ENCODE data around the gene PCSK1N. TPM values are rescaled to one million over a fixed set of nuclear protein-coding genes. Genes with fewer than 3 reads are reported as not detected.
"Not testable (repeated sequence)": the region's sequence is repeated elsewhere in the genome, so short reads cannot be mapped to it uniquely, and the experiment has no call there.

Gene PCSK1N
- total and polyA plus RNA-seq, 2 donors (not counting 3 experiments of a cell fraction or from before 2014, with no cell fraction given), result 0.44 TPM; not detected in 1

GRCh38 chrX:48823053-48823452 is 12.4 kb downstream of the PCSK1N start:
- no peak overlapping the region for H3K27ac ChIP-seq (ENCODE audit: insufficient read depth, low read depth, low read length)
- no peak overlapping the region for H2AFZ ChIP-seq (ENCODE audit: low read depth, low read length)
- H4K20me1 ChIP-seq (replicated peaks; ENCODE audit: control insufficient read depth, extremely low read depth, insufficient read depth, low read length), result no peaks in the 10 kb centered on the region
- DNase-seq (ENCODE audit: low read depth, low spot score) (no peak), FAIRE-seq (no peak)
- POLR2A ChIA-PET, result no interaction called here
- peaks cover 6 to 15% of the 10 kb centered on the region in 2 experiments for H3K27me3 ChIP-seq (ENCODE audit: control insufficient read depth in 2 of 2, insufficient read depth in 2 of 2, low read length in 2 of 2)
- H3K36me3 ChIP-seq (ENCODE audit: control insufficient read depth in 2 of 2, extremely low read depth in 1 of 2, insufficient read depth in 2 of 2, low read length in 2 of 2), result peaks cover 0 to 2% of the 10 kb centered on the region in 2 experiments
- BruUV-seq (replicated peaks), result no TSS peak
- dilution Hi-C loops (cut with MboI; ENCODE audit: extremely low pct_ligation_motif_present, low sequenced_read_pairs), result no loop called here
- no peaks in the 10 kb centered on the region for H3K9me1 ChIP-seq (replicated peaks; ENCODE audit: control insufficient read depth, extremely low read depth, insufficient read depth, low read length)
- no peaks in the 10 kb centered on the region for H3K9me3 ChIP-seq (replicated peaks; ENCODE audit: control insufficient read depth, insufficient read depth, low read length)
- no peak overlapping the region for H3K4me3 ChIP-seq (replicated peaks in 1 of 3; ENCODE audit: insufficient read depth in 1 of 3, low read depth in 1 of 3, low read length in 3 of 3)
- H3K4me1 ChIP-seq (ENCODE audit: control insufficient read depth, extremely low read depth, insufficient read depth, low read length), result no peaks in the 10 kb centered on the region
- no peak overlapping the region for H3K9ac ChIP-seq (replicated peaks; ENCODE audit: extremely low read depth, insufficient read depth, low read length)
- no peak overlapping the region for H3K4me2 ChIP-seq (ENCODE audit: insufficient read depth, low read length)
- CTCF ChIA-PET, result no interaction called here
- intact Hi-C loops (cut with micrococcal nuclease), result no loop called here
- TF ChIP-seq EZH2 (IDR thresholded peaks at IDR 0.05; ENCODE audit: borderline replicate concordance, low read depth, low read length, severe bottlenecking), result no peak
- no peak for TF ChIP-seq MAX (IDR thresholded peaks at IDR 0.05; ENCODE audit: insufficient read depth, insufficient read length)
- no peak for TF ChIP-seq GATA2 (IDR thresholded peaks at IDR 0.05; ENCODE audit: insufficient read depth, insufficient read length, low read depth, low read length)
- TF ChIP-seq MYC (IDR thresholded peaks at IDR 0.05; ENCODE audit: low read depth, low read length), result no peak
- TF ChIP-seq POLR2A (IDR thresholded peaks at IDR 0.05; ENCODE audit: low read depth, low read length), result no peak
- TF ChIP-seq POLR2AphosphoS5 (IDR thresholded peaks at IDR 0.05; ENCODE audit: insufficient read depth, low read depth, low read length), result no peak
- TF ChIP-seq FOS (IDR thresholded peaks at IDR 0.05; ENCODE audit: borderline replicate concordance, insufficient read depth, low read length), result no peak
- TF ChIP-seq, protein P1, sequence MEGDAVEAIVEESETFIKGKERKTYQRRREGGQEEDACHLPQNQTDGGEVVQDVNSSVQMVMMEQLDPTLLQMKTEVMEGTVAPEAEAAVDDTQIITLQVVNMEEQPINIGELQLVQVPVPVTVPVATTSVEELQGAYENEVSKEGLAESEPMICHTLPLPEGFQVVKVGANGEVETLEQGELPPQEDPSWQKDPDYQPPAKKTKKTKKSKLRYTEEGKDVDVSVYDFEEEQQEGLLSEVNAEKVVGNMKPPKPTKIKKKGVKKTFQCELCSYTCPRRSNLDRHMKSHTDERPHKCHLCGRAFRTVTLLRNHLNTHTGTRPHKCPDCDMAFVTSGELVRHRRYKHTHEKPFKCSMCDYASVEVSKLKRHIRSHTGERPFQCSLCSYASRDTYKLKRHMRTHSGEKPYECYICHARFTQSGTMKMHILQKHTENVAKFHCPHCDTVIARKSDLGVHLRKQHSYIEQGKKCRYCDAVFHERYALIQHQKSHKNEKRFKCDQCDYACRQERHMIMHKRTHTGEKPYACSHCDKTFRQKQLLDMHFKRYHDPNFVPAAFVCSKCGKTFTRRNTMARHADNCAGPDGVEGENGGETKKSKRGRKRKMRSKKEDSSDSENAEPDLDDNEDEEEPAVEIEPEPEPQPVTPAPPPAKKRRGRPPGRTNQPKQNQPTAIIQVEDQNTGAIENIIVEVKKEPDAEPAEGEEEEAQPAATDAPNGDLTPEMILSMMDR (IDR thresholded peaks at IDR 0.05; ENCODE audit: extremely low read depth in 1 of 2, insufficient read depth in 1 of 2, low read depth in 1 of 2, low read length in 2 of 2), result no peak
- no peak for TF ChIP-seq JUN (IDR thresholded peaks at IDR 0.05; ENCODE audit: borderline replicate concordance, insufficient read depth, insufficient read length, low read depth)
- no peaks in the 10 kb centered on the region for H3K79me2 ChIP-seq (ENCODE audit: control insufficient read depth, insufficient read depth, low read length)

DNA sequence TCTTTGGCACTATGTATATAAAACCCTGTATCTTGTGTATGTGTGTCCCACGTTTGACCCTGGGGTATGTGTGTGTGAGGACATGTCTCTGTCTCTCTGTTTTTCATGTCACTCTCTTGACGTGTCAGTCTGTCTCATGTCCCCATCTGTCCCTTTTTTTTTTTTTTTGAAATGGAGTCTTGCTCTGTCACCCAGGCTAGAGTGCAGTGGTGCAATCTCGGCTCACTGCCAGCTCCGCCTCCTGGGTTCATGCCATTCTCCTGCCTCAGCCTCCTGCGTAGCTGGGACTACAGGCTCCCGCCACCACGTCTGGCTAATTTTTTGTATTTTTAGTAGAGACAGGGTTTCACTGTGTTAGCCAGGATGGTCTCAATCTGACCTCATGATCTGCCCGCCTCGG is 16.0 kb downstream of the PCSK1N start:
- H3K27me3 ChIP-seq (ENCODE audit: control insufficient read depth in 2 of 2, insufficient read depth in 2 of 2, low read length in 2 of 2); H3K4me1 ChIP-seq (ENCODE audit: control insufficient read depth, extremely low read depth, insufficient read depth, low read length); H3K9me1 ChIP-seq (replicated peaks; ENCODE audit: control insufficient read depth, extremely low read depth, insufficient read depth, low read length); H3K36me3 ChIP-seq (ENCODE audit: control insufficient read depth in 2 of 2, extremely low read depth in 1 of 2, insufficient read depth in 2 of 2, low read length in 2 of 2); H3K9ac ChIP-seq (replicated peaks; ENCODE audit: extremely low read depth, insufficient read depth, low read length); FAIRE-seq; POLR2A ChIA-PET; DNase-seq (ENCODE audit: low read depth, low spot score); H3K27ac ChIP-seq (ENCODE audit: insufficient read depth, low read depth, low read length); BruUV-seq (replicated peaks); H3K4me2 ChIP-seq (ENCODE audit: insufficient read depth, low read length); H3K4me3 ChIP-seq (replicated peaks in 1 of 3; ENCODE audit: insufficient read depth in 1 of 3, low read depth in 1 of 3, low read length in 3 of 3); H2AFZ ChIP-seq (ENCODE audit: low read depth, low read length); intact Hi-C loops (cut with micrococcal nuclease); H4K20me1 ChIP-seq (replicated peaks; ENCODE audit: control insufficient read depth, extremely low read depth, insufficient read depth, low read length); dilution Hi-C loops (cut with MboI; ENCODE audit: extremely low pct_ligation_motif_present, low sequenced_read_pairs); H3K9me3 ChIP-seq (replicated peaks; ENCODE audit: control insufficient read depth, insufficient read depth, low read length); H3K79me2 ChIP-seq (ENCODE audit: control insufficient read depth, insufficient read depth, low read length); CTCF ChIA-PET: not testable (repeated sequence)

Measured in endothelial cell of umbilical vein (primary cell).